ENCODE measurements around the gene NANOS1.

The NANOS1 gene

GRCh38 chr10:118995739-118996138, 33.8 kb upstream of the NANOS1 start:
- no peak for TF ChIP-seq CTCF (IDR thresholded peaks at IDR 0.05; ENCODE audit: insufficient read depth, low read depth, low read length, missing control alignments)
- H3K4me3 ChIP-seq (ENCODE audit: low read depth, low read length) = no peak overlapping the region
- no peak for DNase-seq (ENCODE audit: low read depth)

GRCh38 chr10:118997379-118997778, 32.1 kb upstream of the NANOS1 start:
- H3K4me3 ChIP-seq (ENCODE audit: low read depth, low read length) = no peak overlapping the region
- no peak for DNase-seq (ENCODE audit: low read depth)
- TF ChIP-seq CTCF (IDR thresholded peaks at IDR 0.05; ENCODE audit: insufficient read depth, low read depth, low read length, missing control alignments) = no peak

GRCh38 chr10:118998183-118998582, 31.3 kb upstream of the NANOS1 start:
- no peak overlapping the region for H3K4me3 ChIP-seq (ENCODE audit: low read depth, low read length)
- no peak for TF ChIP-seq CTCF (IDR thresholded peaks at IDR 0.05; ENCODE audit: insufficient read depth, low read depth, low read length, missing control alignments)
- DNase-seq (ENCODE audit: low read depth) = no peak

- no peak for DNase-seq (ENCODE audit: low read depth)
- TF ChIP-seq CTCF (IDR thresholded peaks at IDR 0.05; ENCODE audit: insufficient read depth, low read depth, low read length, missing control alignments) = no peak
- H3K4me3 ChIP-seq (ENCODE audit: low read depth, low read length) = no peak overlapping the region
Observed at GRCh38 chr10:119001717-119002500, 27.6 kb upstream of the NANOS1 start.

GRCh38 chr10:119003572-119004289, 25.8 kb upstream of the NANOS1 start:
- DNase-seq (ENCODE audit: low read depth) = no peak
- no peak overlapping the region for H3K4me3 ChIP-seq (ENCODE audit: low read depth, low read length)

GRCh38 chr10:119005362-119006043, 24.0 kb upstream of the NANOS1 start:
- no peak for TF ChIP-seq CTCF (IDR thresholded peaks at IDR 0.05; ENCODE audit: insufficient read depth, low read depth, low read length, missing control alignments)
- no peak for DNase-seq (ENCODE audit: low read depth)
- no peak overlapping the region for H3K4me3 ChIP-seq (ENCODE audit: low read depth, low read length)

More at GRCh38 chr10:119003572-119004289, 25.8 kb upstream of the NANOS1 start:
- no peak for TF ChIP-seq CTCF (IDR thresholded peaks at IDR 0.05; ENCODE audit: insufficient read depth, low read depth, low read length, missing control alignments)
